ENCODE results near the gene VOPP1. TPM values are rescaled to one million over a fixed set of nuclear protein-coding genes. Genes with fewer than 3 reads are reported as not detected.
A peak's percentile ranks its signal among the peaks of the same experiment; 100 is the strongest.

Gene VOPP1
- total RNA-seq, 1 experiment from 2014 or later = 60.2 TPM

DNA sequence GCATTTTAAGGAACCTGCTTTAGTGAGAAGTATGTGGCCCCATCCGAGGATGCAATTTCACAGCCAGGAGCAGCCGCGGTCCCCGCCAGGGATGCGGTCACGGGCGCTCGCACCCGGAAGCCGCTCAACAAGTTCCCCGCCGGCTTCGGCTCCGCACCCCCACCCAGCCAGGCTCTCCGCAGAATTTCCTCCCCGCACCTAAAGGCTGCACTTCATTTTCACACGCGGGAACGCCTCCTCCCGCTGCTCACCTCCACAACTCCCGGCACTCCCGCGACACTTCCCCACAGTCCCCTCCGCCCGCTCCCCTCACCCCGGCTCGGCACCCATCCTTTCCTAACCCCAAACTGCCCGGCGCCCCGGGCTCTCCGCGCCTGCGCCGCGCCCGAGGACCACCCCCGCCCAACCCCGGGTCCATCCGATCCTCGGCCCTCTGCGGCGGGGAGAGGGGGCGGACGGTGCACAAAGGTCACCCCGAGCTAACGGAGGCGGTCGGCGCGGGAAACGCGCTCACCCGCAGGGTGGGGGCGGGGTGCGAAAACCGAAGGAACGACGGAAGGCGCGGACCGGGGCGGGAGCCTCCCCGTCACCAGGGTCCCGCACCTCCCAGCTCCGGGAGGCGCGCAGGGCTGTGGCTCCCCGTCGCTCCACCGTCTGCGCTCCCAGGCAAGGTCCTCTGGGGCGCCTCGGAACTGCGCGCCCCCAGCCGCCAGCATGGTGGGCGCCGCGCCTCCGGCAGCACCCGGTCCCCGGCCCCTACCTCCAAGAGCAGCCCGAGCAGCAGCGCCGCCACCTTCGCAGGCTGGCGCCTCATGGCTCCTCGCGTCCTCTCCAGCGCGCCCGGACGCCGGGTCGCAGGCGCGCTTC, 558 bp downstream of the VOPP1 start:
- Histone ChIP-seq H3K27ac (ENCODE audit: low read length) (peak overlapping the region; percentile 71), H3F3A (ENCODE audit: low read length, unreplicated experiment) (no peaks in the 10 kb centered on the region), H3K4me1 (ENCODE audit: insufficient read depth, low read length) (peaks cover 25% of the 10 kb centered on the region), H3K9me3 (ENCODE audit: low read length) (no peaks in the 10 kb centered on the region), H4K20me1 (ENCODE audit: low read length) (no peaks in the 10 kb centered on the region; the same call in 1 of the 2 replicates), H3K27me3 (ENCODE audit: low read length) (no peaks in the 10 kb centered on the region), H3K9ac (ENCODE audit: low read length) (peak overlapping the region; percentile 69), H3K4me2 (ENCODE audit: low read length) (peak overlapping the region; percentile 92), H3K9me2 (replicated peaks; ENCODE audit: low read length) (no peaks in the 10 kb centered on the region), H3K36me3 (ENCODE audit: low read depth, low read length) (no peaks in the 10 kb centered on the region), H2AFZ (ENCODE audit: low read length) (peak overlapping the region; percentile 88), H3K4me3 (ENCODE audit: low read length) (peak overlapping the region; percentile 81), H3K79me2 (ENCODE audit: low read length) (peaks cover 48% of the 10 kb centered on the region)
- intact Hi-C loops (cut with micrococcal nuclease) = loop anchor here (1.0 kb wide), 1 partner anchor 21 kb away; no protein-coding TSS in a partner anchor
- BruUV-seq (replicated peaks) = no TSS peak
- TF ChIP-seq, protein P1, sequence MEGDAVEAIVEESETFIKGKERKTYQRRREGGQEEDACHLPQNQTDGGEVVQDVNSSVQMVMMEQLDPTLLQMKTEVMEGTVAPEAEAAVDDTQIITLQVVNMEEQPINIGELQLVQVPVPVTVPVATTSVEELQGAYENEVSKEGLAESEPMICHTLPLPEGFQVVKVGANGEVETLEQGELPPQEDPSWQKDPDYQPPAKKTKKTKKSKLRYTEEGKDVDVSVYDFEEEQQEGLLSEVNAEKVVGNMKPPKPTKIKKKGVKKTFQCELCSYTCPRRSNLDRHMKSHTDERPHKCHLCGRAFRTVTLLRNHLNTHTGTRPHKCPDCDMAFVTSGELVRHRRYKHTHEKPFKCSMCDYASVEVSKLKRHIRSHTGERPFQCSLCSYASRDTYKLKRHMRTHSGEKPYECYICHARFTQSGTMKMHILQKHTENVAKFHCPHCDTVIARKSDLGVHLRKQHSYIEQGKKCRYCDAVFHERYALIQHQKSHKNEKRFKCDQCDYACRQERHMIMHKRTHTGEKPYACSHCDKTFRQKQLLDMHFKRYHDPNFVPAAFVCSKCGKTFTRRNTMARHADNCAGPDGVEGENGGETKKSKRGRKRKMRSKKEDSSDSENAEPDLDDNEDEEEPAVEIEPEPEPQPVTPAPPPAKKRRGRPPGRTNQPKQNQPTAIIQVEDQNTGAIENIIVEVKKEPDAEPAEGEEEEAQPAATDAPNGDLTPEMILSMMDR (conservative IDR thresholded peaks at IDR 0.05; ENCODE audit: low read depth, low read length) = no peak
- TF ChIP-seq EZH2phosphoT487 (IDR thresholded peaks at IDR 0.05; ENCODE audit: borderline replicate concordance, low read length) (no peak), EZH2 (IDR thresholded peaks at IDR 0.05; ENCODE audit: low read length, unreplicated experiment) (no peak)
- peak; percentile 38 for DNase-seq
- CTCF ChIA-PET = interaction anchor here (0.7 kb wide), 1 partner anchor 403 kb away, joined by 3 read pairs; no protein-coding TSS in a partner anchor
- ATAC-seq = peak; percentile 40
- POLR2A ChIA-PET (ENCODE audit: unreplicated experiment) = interaction anchor here (0.6 kb wide), 2 partner anchors 40 to 734 kb away, joined by 3 to 4 read pairs; no protein-coding TSS in a partner anchor

DNA sequence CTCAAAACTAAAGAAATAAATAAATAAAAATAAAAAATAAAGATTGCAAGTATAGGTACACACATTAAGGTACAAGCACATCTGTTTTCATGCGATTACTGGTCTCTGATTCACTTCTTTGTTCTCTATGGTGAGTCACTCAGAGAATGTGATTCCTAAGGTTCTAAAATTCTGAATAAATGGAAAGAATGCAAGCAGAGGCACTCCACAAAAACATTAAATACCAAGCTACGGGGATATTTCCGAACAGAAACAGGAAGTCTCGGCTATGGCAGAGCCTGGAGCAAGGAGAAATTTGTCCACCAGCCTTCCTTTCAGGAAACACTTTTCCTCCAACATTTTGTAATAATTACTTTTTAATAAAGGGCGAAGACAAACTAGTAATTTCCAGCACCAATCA, 1.4 kb downstream of the VOPP1 start:
- BruUV-seq (replicated peaks) = TSS peak; percentile 49
- CTCF ChIA-PET = interaction anchor here (0.7 kb wide), 1 partner anchor 403 kb away, joined by 3 read pairs; no protein-coding TSS in a partner anchor
- Histone ChIP-seq H3K9me2 (replicated peaks; ENCODE audit: low read length) (no peaks in the 10 kb centered on the region), H3K27me3 (ENCODE audit: low read length) (no peaks in the 10 kb centered on the region), H3K4me1 (ENCODE audit: insufficient read depth, low read length) (peaks cover 27% of the 10 kb centered on the region), H3K9ac (ENCODE audit: low read length) (peak overlapping the region; percentile 69), H3K9me3 (ENCODE audit: low read length) (no peaks in the 10 kb centered on the region), H4K20me1 (ENCODE audit: low read length) (no peaks in the 10 kb centered on the region; the same call in 1 of the 2 replicates), H3K4me2 (ENCODE audit: low read length) (peak overlapping the region; percentile 92), H3K79me2 (ENCODE audit: low read length) (peaks cover 55% of the 10 kb centered on the region), H3F3A (ENCODE audit: low read length, unreplicated experiment) (no peaks in the 10 kb centered on the region), H3K36me3 (ENCODE audit: low read depth, low read length) (no peaks in the 10 kb centered on the region), H3K4me3 (ENCODE audit: low read length) (peak overlapping the region; percentile 81), H3K27ac (ENCODE audit: low read length) (peak overlapping the region; percentile 71), H2AFZ (ENCODE audit: low read length) (peak overlapping the region; percentile 88)
- intact Hi-C loops (cut with micrococcal nuclease) = loop anchor here (1.0 kb wide), 1 partner anchor 21 kb away; no protein-coding TSS in a partner anchor
- TF ChIP-seq, protein P1 (conservative IDR thresholded peaks at IDR 0.05; ENCODE audit: low read depth, low read length) = no peak
- TF ChIP-seq EZH2phosphoT487 (IDR thresholded peaks at IDR 0.05; ENCODE audit: borderline replicate concordance, low read length) (no peak), EZH2 (IDR thresholded peaks at IDR 0.05; ENCODE audit: low read length, unreplicated experiment) (no peak)
- peak; percentile 43 for ATAC-seq
- peak; percentile 85 for DNase-seq
- POLR2A ChIA-PET (ENCODE audit: unreplicated experiment) = interaction anchor here (0.6 kb wide), 2 partner anchors 39 to 733 kb away, joined by 3 to 4 read pairs; no protein-coding TSS in a partner anchor
